CD4-positive, alpha-beta T cell treated with Interleukin-4 for 4 hours (primary cell): ENCODE results near the gene YTHDF1.

Source experiments
- DNase-seq: peaks from one replicate; pipeline ENCODE4 v3.0.0-alpha.2; 2020

YTHDF1 gene

DNA sequence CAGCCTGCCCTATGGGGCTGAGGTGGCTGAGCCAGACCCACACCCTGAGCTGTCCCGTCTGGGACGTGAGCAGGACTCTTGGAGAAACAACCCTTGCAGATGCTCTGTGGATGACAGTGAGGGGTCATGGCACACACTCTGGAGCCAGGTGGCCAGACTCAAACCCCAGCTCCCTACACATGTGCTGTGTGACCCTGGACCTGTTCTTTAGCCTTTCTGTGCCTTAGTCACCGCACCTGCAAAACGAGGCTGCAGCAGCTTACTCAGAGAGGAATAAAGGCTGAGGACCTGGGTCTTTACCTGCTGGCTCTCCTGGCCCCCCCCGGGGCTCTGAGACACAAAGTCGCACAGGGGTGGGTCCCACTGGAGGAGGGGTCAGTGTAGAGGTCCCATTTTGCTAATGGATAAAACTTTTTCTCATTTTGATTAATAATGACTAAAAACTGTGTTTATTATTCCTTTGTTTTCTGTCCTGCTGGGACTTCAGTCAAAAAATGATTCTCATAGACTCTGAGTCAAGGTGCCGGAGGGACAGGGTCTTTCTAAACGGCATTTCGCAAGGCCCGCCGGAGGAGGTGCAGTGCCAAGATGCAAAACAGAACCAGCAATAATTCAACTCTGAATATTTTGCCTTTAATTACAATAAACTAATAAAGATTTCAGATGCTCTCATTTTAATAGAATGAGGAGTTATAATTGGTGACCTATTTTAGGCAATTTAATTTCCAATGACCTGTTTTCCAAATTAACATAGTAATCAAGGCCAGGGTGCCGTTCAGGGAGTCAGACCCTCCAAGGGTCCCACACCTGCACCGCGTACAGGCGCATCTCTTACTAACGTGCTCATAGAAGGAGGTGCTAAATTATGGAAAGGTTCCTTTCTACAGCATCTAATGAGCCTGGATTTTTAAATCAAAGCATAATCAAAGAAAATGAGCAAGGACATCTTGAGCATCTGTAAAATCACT, 62.4 kb downstream of the YTHDF1 start:
- DNase-seq, result no peak

DNA sequence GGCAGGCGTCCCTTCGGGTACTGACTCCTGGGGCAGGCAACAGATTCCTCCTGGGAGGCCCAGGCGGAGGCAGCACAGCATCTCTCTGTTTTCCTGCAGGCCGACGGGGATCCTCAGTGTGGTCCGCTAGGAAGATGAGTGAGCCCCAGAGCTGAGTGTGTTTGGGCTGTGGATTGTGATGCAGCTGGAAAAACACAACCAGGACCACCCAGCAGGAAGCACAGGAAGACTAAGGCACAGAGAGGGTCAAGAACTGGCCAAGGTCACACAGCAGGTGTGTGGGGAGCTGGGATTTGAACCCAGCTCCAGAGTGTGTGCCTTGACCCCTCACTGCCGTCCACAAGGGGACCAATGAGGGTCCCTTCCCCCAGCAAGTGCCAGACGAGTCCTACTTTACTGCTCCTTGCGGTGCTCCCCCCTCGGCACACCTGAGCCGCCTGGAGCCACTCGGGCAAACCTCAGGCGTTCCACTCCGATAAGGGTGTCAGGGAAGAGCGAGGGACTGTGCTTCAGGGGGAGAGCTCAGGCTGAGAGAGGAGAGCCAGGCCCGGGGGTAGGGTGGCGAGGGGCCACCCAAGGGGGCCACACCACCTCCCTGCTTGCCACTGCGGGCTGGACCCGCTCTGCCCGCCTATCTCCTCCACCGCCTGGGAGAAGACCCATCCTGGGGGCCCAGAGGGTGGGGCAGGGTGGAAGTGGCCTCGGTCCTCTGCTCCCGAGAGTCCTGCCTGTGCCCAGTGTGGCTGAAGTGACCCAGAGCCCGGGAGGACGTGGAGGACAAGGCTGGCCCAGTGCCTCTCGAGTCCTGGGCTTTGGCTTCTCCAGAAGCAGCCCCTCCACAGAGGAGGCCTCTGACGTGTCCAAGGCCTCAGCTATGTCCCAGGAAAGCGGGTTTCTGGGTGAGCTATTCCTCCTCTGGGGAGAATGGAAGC, 63.3 kb downstream of the YTHDF1 start:
- no peak for DNase-seq

DNA sequence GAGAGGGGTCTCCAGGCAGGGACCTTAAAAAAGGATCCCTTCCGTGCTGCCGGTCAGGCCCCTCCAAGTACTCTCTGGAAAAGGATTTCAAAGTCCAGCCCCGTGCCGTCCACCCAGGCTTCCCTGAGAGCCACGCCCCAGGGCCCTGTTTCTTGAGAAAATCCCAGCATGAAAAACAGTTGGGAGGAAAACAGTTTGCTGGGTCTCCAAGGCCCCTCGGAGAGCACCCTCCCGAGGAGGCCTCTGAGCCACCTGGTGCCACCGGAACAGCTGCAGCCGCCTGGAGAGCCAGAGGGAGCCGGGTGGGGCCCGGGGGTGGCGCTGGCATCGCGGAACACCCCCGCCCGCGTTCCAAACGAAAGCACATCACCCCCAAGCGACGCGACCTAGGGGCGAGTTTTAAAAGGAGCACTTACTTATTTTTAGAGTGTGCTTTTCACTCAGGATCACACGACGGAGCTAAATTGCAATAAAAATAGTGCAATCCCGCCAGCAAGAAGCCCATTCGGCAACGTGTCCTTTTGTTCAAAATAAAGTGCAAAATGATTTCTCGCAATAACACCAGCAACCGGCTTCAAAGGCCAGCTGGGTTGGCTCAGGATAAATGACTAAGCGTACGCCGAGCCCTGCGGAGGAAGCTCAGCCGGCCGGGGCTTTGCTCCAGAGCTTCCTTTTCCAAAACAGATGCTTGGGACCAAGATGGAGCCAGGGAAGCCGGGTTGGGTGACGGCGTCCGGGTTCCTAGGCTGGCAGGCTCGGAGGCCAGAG, 64.2 kb downstream of the YTHDF1 start:
- no peak for DNase-seq

DNA sequence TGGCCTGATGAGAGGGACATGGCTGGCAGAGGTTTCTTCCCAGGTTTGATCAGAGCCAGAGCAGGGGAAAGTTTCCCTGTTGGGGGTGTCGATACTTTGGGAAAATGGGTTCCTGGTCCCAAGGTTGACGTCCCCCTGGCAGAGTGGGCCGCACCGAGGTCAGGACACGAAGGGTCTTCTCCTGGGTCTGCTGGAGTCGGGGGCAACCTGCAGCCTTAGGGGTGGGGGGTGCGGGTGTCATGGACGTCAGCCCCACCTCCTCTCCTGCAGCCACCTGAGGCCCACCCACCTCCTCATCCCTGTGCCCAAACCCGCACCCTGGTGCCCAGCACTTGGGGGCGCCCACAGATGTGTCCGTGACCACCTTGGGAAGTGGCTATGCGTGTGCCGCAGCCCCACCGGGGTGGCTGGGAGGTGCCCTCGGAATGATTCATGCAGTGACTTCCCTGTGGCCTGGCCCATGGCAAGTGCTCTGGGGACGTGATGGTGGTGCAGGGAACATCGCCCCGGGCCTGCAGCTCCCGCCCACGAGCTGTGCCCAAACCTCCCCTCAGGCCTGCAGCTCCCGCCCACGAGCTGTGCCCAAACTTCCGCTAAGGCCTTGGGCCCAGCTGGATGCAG, 64.9 kb downstream of the YTHDF1 start:
- no peak for DNase-seq

DNA sequence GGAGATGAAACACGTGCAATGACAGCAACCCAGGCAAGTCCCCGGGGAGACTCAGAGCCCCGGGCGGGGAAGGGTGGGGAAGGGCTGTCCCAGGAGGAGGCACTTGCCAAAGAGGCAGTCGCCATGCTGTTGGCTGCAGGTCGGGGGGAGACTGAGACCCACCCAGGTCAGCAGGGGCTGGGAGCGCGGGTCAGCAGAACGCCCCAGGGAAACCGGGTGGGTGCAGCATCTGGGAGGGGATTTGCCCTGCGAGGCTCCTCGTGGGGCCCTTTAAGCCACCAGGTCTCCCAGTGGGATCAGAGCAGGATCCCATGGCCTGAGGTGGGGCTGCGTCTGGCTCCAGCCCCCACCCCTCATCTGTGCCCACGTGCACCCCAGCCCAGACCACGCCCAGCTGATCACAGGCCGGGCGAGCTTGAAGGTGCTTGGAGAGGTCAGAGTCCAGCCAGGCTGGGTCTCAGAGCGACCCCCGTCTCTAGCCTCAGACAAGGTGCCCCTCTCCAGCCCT, 65.5 kb downstream of the YTHDF1 start:
- no peak for DNase-seq

DNA sequence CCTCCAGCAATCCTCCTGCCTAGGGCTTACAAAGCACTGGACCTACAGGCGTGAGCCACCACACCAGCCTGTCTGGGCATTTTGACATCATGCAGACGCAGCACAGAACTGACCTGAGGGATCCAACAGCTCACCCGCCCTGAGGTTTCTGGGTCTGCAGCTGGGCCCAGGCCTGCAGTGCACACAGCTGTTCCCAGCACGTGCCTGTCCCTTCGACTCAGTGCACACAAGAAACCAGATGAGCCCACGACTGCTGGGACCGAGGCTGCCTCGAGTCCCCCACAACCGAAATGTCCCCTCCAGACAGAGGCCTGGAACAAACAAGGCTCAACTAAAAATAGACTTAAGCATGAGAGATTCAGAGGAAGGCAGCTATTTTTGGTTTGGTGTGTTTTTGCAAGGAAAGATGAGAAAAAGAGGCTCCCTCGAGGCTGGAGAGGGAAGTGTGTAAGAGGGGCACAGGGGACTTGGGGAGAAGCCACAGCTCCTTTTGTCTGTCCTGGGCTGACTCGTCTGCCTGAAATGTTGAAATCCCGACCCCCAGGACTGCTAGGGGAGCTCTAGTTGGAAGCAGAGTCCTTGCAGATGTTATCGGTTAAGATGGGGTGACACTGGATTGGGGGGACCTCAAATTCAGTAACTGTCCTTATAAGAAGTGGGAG, 66.3 kb downstream of the YTHDF1 start:
- no peak for DNase-seq

DNA sequence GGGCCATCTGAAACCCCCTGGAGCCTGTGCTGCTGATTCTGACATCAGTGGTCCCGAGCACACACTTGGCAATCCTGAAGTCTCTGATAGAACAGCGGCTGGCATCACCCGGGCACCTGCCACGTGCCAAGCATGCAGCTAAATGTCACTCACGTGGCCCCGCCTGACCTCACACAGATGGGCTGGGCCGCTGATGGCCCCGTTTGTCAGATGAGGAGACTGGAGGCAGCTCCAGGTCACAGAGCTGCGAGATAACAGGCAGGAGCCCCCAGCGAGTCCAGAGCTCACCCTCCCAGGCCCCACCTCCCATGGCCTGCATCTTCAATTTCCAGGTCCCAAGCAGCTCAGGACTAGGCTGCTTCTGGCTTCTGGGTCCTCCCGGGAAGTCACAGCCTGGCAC, 67.2 kb downstream of the YTHDF1 start:
- DNase-seq, result no peak

DNA sequence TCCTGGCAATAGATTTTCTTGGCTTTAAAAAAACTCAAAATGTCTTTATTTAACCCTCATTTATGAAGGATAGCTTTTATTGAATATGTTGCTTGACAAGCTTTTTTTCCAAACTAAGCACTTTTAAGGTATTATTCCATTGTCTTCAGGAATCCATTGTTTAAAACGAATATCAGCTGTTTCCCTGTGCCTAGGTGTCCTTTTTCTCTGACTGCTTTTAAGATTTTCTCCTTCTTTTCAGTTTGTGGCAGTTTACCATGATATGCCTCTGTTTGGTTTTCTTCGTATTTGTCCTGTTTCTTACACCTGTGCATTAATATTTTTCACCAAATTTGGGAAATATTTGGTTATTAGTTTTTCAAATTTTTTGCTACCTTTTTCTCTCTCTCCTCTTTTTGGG, 68.4 kb downstream of the YTHDF1 start:
- DNase-seq, result no peak
